ENCODE measurements around the gene CETP.

Gene CETP

DNA sequence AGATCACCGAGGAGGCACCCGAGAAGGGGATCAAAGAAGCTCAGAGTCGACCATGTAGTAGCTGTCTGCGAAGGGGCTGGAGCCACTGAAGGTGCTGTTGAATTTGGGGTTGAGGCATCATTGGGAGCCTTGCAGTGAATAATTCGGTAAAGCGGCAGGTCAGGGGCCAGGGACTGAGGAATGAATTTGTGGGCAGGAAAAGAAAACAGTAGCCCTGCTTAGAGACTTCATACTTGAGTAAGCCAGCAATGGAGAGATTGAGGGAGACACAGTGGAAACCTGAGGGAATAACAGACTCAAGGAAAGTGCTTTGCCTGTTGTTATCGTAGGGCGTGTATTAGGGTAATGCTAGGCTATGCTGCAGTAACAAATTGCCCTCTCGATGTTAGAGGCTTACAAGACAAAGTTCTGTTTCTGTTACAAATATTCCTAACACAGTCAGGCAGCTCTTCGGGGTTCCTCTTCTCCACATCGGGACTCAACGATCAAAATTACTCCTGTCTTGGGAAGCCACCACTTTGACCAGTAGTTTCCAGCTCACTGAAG, 43.2 kb upstream of the CETP start:
- TF ChIP-seq, protein P1, sequence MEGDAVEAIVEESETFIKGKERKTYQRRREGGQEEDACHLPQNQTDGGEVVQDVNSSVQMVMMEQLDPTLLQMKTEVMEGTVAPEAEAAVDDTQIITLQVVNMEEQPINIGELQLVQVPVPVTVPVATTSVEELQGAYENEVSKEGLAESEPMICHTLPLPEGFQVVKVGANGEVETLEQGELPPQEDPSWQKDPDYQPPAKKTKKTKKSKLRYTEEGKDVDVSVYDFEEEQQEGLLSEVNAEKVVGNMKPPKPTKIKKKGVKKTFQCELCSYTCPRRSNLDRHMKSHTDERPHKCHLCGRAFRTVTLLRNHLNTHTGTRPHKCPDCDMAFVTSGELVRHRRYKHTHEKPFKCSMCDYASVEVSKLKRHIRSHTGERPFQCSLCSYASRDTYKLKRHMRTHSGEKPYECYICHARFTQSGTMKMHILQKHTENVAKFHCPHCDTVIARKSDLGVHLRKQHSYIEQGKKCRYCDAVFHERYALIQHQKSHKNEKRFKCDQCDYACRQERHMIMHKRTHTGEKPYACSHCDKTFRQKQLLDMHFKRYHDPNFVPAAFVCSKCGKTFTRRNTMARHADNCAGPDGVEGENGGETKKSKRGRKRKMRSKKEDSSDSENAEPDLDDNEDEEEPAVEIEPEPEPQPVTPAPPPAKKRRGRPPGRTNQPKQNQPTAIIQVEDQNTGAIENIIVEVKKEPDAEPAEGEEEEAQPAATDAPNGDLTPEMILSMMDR (conservative IDR thresholded peaks at IDR 0.05; ENCODE audit: low read depth, low read length) = no peak
- H3K4me3 ChIP-seq (ENCODE audit: low read depth, low read length) = no peak overlapping the region
- DNase-seq (ENCODE audit: low read depth) = peak; percentile 68

- DNase-seq (ENCODE audit: low read depth) = no peak
- TF ChIP-seq, protein P1 (conservative IDR thresholded peaks at IDR 0.05; ENCODE audit: low read depth, low read length) = no peak
- no peak overlapping the region for H3K4me3 ChIP-seq (ENCODE audit: low read depth, low read length)
Measured at GRCh38 chr16:56919099-56919800, 42.5 kb upstream of the CETP start.

DNA sequence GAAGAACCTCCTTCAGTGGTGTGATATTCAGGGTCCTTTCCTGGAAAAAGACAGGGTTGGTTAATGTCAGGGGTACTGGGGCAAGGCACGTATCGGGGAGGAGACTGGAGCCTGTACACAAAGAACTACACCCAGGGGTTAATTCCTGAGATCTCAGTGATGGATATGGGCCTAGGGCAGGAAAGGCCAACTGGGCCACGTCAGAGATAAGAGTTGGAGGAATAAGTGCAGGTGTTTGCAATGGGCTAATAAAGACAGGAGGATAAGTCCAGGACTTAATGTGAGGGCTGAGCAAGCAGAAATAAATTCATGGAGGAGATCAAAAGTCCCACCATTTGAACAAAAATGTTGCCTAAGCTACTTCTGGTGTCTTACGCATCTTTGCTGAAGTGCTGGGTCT, 40.2 kb upstream of the CETP start:
- no peak for DNase-seq (ENCODE audit: low read depth)
- no peak overlapping the region for H3K4me3 ChIP-seq (ENCODE audit: low read depth, low read length)
- TF ChIP-seq, protein P1 (conservative IDR thresholded peaks at IDR 0.05; ENCODE audit: low read depth, low read length) = no peak

- TF ChIP-seq, protein P1 (conservative IDR thresholded peaks at IDR 0.05; ENCODE audit: low read depth, low read length) = no peak
- peak; percentile 70 for DNase-seq (ENCODE audit: low read depth)
- H3K4me3 ChIP-seq (ENCODE audit: low read depth, low read length) = no peak overlapping the region
Measured at GRCh38 chr16:56923481-56924091, 38.2 kb upstream of the CETP start.

- TF ChIP-seq, protein P1 (conservative IDR thresholded peaks at IDR 0.05; ENCODE audit: low read depth, low read length) = no peak
Measured at GRCh38 chr16:56927471-56927870, 34.3 kb upstream of the CETP start.

GRCh38 chr16:56929639-56930038, 32.1 kb upstream of the CETP start:
- TF ChIP-seq, protein P1 (conservative IDR thresholded peaks at IDR 0.05; ENCODE audit: low read depth, low read length) = no peak
- no peak for DNase-seq (ENCODE audit: low read depth)
- no peak overlapping the region for H3K4me3 ChIP-seq (ENCODE audit: low read depth, low read length)

More at GRCh38 chr16:56927471-56927870, 34.3 kb upstream of the CETP start:
- no peak overlapping the region for H3K4me3 ChIP-seq (ENCODE audit: low read depth, low read length)
- no peak for DNase-seq (ENCODE audit: low read depth)
